Activated effector memory CD4-positive, alpha-beta T cell treated with anti-CD3 and anti-CD28 coated beads, Interleukin-2, amount 50 U/mL, for 16 hours (primary cell): ENCODE results near the gene DNAJC28.
A peak's percentile ranks its signal among the peaks of the same experiment; 100 is the strongest.
"Not testable (repeated sequence)": the region's sequence is repeated elsewhere in the genome, so short reads cannot be mapped to it uniquely, and the experiment has no call there.

Experiments used
- DNase-seq: peaks from one replicate; pipeline ENCODE4 v3.0.0-alpha.2; 2020

DNAJC28 gene

GRCh38 chr21:33480481-33481103, 10.9 kb downstream of the DNAJC28 start:
- DNase-seq, result no peak

GRCh38 chr21:33479679-33480480, 11.6 kb downstream of the DNAJC28 start, which contains the start of gene TMEM50B:
Gene TMEM50B (minus strand): TSS chr21:33479974. CDS start chr21:33468885, 11,089 bp downstream.
- DNase-seq, result peak; percentile 98

GRCh38 chr21:33478935-33479678, 12.4 kb downstream of the DNAJC28 start:
- DNase-seq, result peak; percentile 82

DNA sequence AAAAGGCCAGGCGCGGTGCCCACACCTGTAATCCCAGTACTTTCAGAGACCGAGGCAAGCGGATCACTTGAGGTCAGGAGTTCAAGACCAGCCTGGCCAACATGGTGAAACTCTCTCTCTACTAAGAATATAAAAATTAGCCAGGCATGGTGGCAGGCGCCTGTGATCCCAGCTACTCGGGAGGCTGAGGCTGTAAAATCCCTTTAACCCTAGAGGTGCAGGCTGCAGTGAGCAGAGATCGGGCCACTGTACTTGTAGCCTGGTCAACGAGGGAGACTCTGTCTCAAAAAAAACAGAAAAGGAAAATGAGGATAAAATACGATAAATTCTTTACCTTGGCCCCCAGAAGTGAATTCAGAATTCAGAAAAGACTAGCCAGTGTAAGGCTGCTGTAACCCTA, 13.3 kb downstream of the DNAJC28 start:
- no peak for DNase-seq

- DNase-seq, result no peak
Observed at GRCh38 chr21:33477066-33477465, 14.4 kb downstream of the DNAJC28 start.

GRCh38 chr21:33473344-33473743, 18.2 kb downstream of the DNAJC28 start:
- no peak for DNase-seq

GRCh38 chr21:33470701-33471100, 20.8 kb downstream of the DNAJC28 start:
- DNase-seq, result no peak

GRCh38 chr21:33469183-33469582, 22.3 kb downstream of the DNAJC28 start:
- not testable (repeated sequence) for DNase-seq

DNA sequence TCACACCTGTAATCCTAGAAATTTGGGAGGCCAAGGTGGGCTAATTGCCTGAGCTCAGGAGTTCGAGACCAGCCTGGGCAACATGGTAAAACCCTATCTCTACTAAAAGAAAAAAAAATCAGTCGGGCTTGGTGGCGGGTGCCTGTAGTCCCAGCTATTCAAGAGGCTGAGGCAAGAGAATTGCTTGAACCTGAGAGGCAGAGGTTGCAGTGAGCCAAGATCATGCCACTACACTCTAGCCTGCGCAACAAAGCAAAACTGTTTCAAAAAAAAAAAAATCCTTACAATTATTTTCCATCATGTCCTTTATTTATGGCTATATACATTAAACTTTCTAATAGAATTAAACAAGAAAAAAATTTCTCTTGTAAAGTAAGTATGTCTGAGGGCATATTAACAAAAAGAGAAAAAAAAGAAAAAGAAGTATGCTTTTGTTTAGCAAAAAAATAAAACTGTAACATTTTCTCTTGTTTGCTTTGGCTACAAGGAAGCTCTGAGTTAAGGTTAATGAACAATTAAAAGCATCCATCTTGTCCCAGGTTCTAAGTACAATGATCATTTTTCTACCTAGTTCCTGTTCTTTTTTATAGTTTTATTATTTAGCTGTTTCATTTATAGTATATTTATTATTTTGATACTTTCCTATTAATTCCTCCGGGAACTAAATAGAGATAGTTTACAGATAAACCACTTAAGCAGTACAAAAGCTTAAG, 29.8 kb downstream of the DNAJC28 start:
- DNase-seq, result no peak

- DNase-seq, result no peak
Observed at GRCh38 chr21:33458861-33459260, 32.7 kb downstream of the DNAJC28 start.

- DNase-seq, result no peak
Observed at GRCh38 chr21:33455686-33456446, 35.6 kb downstream of the DNAJC28 start.

- DNase-seq, result no peak
Observed at GRCh38 chr21:33452362-33452761, 39.2 kb downstream of the DNAJC28 start.

- no peak for DNase-seq
Observed at GRCh38 chr21:33451634-33452071, 39.9 kb downstream of the DNAJC28 start.

- DNase-seq, result no peak
Observed at GRCh38 chr21:33449616-33450015, 41.9 kb downstream of the DNAJC28 start.

GRCh38 chr21:33446620-33447019, 44.9 kb downstream of the DNAJC28 start:
- DNase-seq, result not testable (repeated sequence)

GRCh38 chr21:33444499-33444898, 47.0 kb downstream of the DNAJC28 start:
- DNase-seq, result no peak

DNA sequence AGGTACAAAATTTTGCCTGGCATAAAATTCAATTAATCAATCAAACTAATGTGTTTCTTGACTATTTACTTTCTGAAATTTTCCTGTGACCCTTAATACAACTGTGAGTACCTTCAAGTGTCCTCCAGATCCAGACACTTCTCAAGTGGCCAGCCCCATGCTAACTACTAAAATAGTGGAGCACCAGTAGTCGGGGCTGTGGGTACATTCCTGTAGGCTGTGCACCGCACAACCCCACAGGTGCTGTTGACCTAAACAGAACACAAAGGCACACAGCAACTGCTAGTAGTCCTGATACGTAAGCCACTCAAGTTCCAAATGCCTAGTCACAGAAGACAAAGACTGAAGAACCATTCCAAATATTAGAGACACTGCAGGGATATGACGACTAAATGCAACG, 48.3 kb downstream of the DNAJC28 start:
- DNase-seq, result no peak

DNA sequence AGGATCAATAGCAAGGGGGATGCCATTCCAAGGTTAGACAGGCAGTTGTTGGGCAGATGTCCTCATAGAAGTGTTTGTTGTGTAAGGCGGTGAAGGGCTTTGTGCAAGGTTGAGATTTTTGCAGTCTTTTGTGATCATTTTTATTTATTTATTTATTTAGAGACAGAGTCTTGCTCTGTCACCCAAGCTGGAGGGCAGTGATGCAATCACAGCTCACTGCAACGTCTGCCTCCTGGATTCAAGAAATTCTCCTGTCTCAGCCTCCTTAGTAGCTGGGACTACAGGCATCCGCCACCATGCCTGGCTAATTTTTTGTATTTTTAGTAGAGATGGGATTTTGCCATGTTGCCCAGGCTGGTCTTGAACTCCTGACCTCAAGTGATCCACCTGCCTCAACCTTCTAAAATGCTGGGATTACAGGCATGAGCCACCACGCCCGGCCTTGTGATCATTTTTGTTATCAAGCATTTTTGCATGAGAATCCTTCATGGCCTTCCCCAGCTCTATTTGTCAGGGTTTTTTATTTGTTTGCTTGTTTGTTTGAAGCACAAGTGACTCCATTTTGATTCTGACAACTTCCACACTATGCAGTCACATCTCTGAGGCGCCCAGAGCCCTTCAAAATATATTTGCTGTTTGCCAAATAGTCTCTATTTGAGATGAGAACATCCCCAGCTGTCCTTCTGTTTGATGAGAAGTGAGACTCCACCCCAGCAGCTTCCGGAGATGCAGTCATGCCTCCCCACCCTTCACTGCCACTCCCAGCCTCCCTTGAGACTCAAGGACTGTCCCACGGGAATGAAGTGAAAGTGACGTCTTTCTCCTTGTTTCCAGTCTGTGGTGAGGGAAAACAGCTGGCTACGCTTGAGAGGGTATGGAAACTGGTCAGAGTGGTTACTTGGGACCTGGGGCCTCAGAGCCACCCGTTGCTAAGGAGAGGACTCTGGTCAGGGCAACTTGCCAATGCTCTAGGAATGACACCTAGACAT, 49.7 kb downstream of the DNAJC28 start:
- DNase-seq, result no peak
